Activated CD4-positive, alpha-beta memory T cell treated with anti-CD3 and anti-CD28 coated beads, Interleukin-2, amount 10 ng/mL, durations not matched to agents 7 days and 5 days (primary cell): Measurements from ENCODE around the gene TMEM126A. TPM values are rescaled to one million over a fixed set of nuclear protein-coding genes. Genes with fewer than 3 reads are reported as not detected.
"Not testable (repeated sequence)": the region's sequence is repeated elsewhere in the genome, so short reads cannot be mapped to it uniquely, and the experiment has no call there.

Experiments
- CTCF ChIA-PET: fragments of 350-600 bp; sonication (Branson Sonifier 250); formaldehyde crosslinking; loops from one replicate; lab custom pipeline; 2021; ENCODE audit warnings: antibody characterized with exemption, inconsistent platforms; lab: Charles Lee
- POLR2A ChIA-PET: fragments of 350-600 bp; sonication (Branson Sonifier 250); formaldehyde crosslinking; loops from one replicate; lab custom pipeline; 2021; ENCODE audit warnings: antibody characterized with exemption; lab: Charles Lee
- DNase-seq: peaks from one replicate; pipeline ENCODE4 v3.0.0-alpha.2; 2020
- H3K27ac Mint-ChIP-seq: one replicate; pipeline ENCODE4 v1.8.0; 2021; ENCODE audit warnings: mild to moderate bottlenecking, mixed read lengths
- H3K27me3 Mint-ChIP-seq: one replicate; pipeline ENCODE4 v1.8.0; 2021; ENCODE audit warnings: mixed read lengths
- H3K36me3 Mint-ChIP-seq: one replicate; pipeline ENCODE4 v1.8.0; 2021; ENCODE audit warnings: low read depth, mixed read lengths
- H3K4me1 Mint-ChIP-seq: one replicate; pipeline ENCODE4 v1.8.0; 2021; ENCODE audit warnings: mixed read lengths
- H3K4me3 Mint-ChIP-seq: one replicate; pipeline ENCODE4 v1.8.0; 2021; ENCODE audit warnings: mild to moderate bottlenecking, mixed read lengths
- H3K9me3 Mint-ChIP-seq: one replicate; pipeline ENCODE4 v1.8.0; 2021; ENCODE audit warnings: mixed read lengths
- total RNA-seq, 2 experiments: library from RNA; stranded (reverse); gene quantifications; one replicate each; pipeline ENCODE4 v1.2.3, GENCODE V29; 2021

Gene TMEM126A
- total RNA-seq: 10 to 100 TPM; 31.8 to 35.6 TPM

- ChIA-PET POLR2A (interaction anchor here (0.8 to 11.1 kb wide), 29 partner anchors 9 to 655 kb away, joined by 3 to 220 read pairs (median 4); partner anchors contain the start of genes CCDC83, CREBZF, DLG2 and EED), CTCF (interaction anchor here (0.6 to 3.3 kb wide), 11 partner anchors 9 to 207 kb away, joined by 3 to 16 read pairs (median 6); partner anchors contain the start of genes CCDC83, DLG2 and TMEM126B)
- Mint-ChIP-seq H3K4me3 (peak within 1 kb of the TSS; percentile 92), H3K27me3 (peaks cover 16% of the 10 kb centered on the region), H3K27ac (peak within 1 kb of the TSS; percentile 91), H3K9me3 (no peaks in the 10 kb centered on the region), H3K4me1 (peaks cover 36% of the 10 kb centered on the region), H3K36me3 (peaks cover 18% of the 10 kb centered on the region)
- DNase-seq: peak; percentile 93
Measured at GRCh38 chr11:85647604-85648299, at the start of gene TMEM126A. Gene TMEM126A, plus strand, starts transcription at chr11:85647967. Its CDS starts 2,289 bp downstream, at chr11:85650256.

- H3K9me3 Mint-ChIP-seq: no peaks in the 10 kb centered on the region
- no peak overlapping the region for H3K27ac Mint-ChIP-seq
- POLR2A ChIA-PET: no interaction called here
- no peaks in the 10 kb centered on the region for H3K36me3 Mint-ChIP-seq
- CTCF ChIA-PET: no interaction called here
- H3K27me3 Mint-ChIP-seq: peaks cover 6% of the 10 kb centered on the region
- H3K4me3 Mint-ChIP-seq: no peak overlapping the region
- DNase-seq: no peak
- H3K4me1 Mint-ChIP-seq: no peaks in the 10 kb centered on the region
Measured at GRCh38 chr11:85599083-85599482, 48.7 kb upstream of the TMEM126A start.

GRCh38 chr11:85602526-85603213 lies 45.1 kb upstream of the TMEM126A start:
- POLR2A ChIA-PET: no interaction called here
- H3K27ac Mint-ChIP-seq: no peak overlapping the region
- peaks cover 9% of the 10 kb centered on the region for H3K27me3 Mint-ChIP-seq
- CTCF ChIA-PET: no interaction called here
- no peak overlapping the region for H3K4me3 Mint-ChIP-seq
- peaks cover 3% of the 10 kb centered on the region for H3K9me3 Mint-ChIP-seq
- DNase-seq: no peak
- no peaks in the 10 kb centered on the region for H3K4me1 Mint-ChIP-seq
- no peaks in the 10 kb centered on the region for H3K36me3 Mint-ChIP-seq

- H3K27ac Mint-ChIP-seq: no peak overlapping the region
- peaks cover 3% of the 10 kb centered on the region for H3K9me3 Mint-ChIP-seq
- CTCF ChIA-PET: no interaction called here
- H3K4me1 Mint-ChIP-seq: no peaks in the 10 kb centered on the region
- no peaks in the 10 kb centered on the region for H3K36me3 Mint-ChIP-seq
- no peak for DNase-seq
- no peak overlapping the region for H3K4me3 Mint-ChIP-seq
- POLR2A ChIA-PET: no interaction called here
- peaks cover 9% of the 10 kb centered on the region for H3K27me3 Mint-ChIP-seq
Measured at GRCh38 chr11:85603220-85603619, 44.5 kb upstream of the TMEM126A start.

GRCh38 chr11:85606237-85606636 lies 41.5 kb upstream of the TMEM126A start:
- H3K36me3 Mint-ChIP-seq, H3K27ac Mint-ChIP-seq, H3K4me1 Mint-ChIP-seq, H3K4me3 Mint-ChIP-seq, CTCF ChIA-PET, DNase-seq, POLR2A ChIA-PET, H3K9me3 Mint-ChIP-seq, H3K27me3 Mint-ChIP-seq: not testable (repeated sequence)

- DNase-seq, POLR2A ChIA-PET, H3K36me3 Mint-ChIP-seq, H3K4me3 Mint-ChIP-seq, H3K27me3 Mint-ChIP-seq, H3K9me3 Mint-ChIP-seq, H3K4me1 Mint-ChIP-seq, H3K27ac Mint-ChIP-seq: not testable (repeated sequence)
- CTCF ChIA-PET: interaction anchor here (0.7 kb wide), 1 partner anchor 258 kb away, joined by 3 read pairs; no protein-coding TSS in a partner anchor
Measured at GRCh38 chr11:85608621-85609020, 39.1 kb upstream of the TMEM126A start.

- POLR2A ChIA-PET, H3K4me1 Mint-ChIP-seq, H3K4me3 Mint-ChIP-seq, H3K27me3 Mint-ChIP-seq, H3K36me3 Mint-ChIP-seq, H3K9me3 Mint-ChIP-seq, CTCF ChIA-PET, DNase-seq, H3K27ac Mint-ChIP-seq: not testable (repeated sequence)
Measured at GRCh38 chr11:85609286-85609685, 38.5 kb upstream of the TMEM126A start.

- H3K9me3 Mint-ChIP-seq, POLR2A ChIA-PET, H3K4me3 Mint-ChIP-seq, H3K27ac Mint-ChIP-seq, H3K36me3 Mint-ChIP-seq, CTCF ChIA-PET, H3K4me1 Mint-ChIP-seq, H3K27me3 Mint-ChIP-seq, DNase-seq: not testable (repeated sequence)
Measured at GRCh38 chr11:85611643-85612042, 36.1 kb upstream of the TMEM126A start.

- CTCF ChIA-PET: interaction anchor here (1.5 kb wide), 1 partner anchor 155 kb away, joined by 3 read pairs; no protein-coding TSS in a partner anchor
- Mint-ChIP-seq H3K36me3 (no peaks in the 10 kb centered on the region), H3K9me3 (no peaks in the 10 kb centered on the region), H3K4me3 (no peak overlapping the region), H3K27ac (no peak overlapping the region), H3K27me3 (no peaks in the 10 kb centered on the region), H3K4me1 (peaks cover 8% of the 10 kb centered on the region)
- POLR2A ChIA-PET: interaction anchor here (1.1 kb wide), 1 partner anchor 9 kb away, joined by 3 read pairs; the partner anchor contains the start of gene TMEM126B
- no peak for DNase-seq
Measured at GRCh38 chr11:85619499-85619898, 28.3 kb upstream of the TMEM126A start.

GRCh38 chr11:85620256-85620655 lies 27.5 kb upstream of the TMEM126A start:
- peaks cover 10% of the 10 kb centered on the region for H3K4me1 Mint-ChIP-seq
- H3K9me3 Mint-ChIP-seq: no peaks in the 10 kb centered on the region
- CTCF ChIA-PET: interaction anchor here (1.5 kb wide), 1 partner anchor 154 kb away, joined by 3 read pairs; no protein-coding TSS in a partner anchor
- DNase-seq: no peak
- H3K4me3 Mint-ChIP-seq: no peak overlapping the region
- no peaks in the 10 kb centered on the region for H3K36me3 Mint-ChIP-seq
- H3K27me3 Mint-ChIP-seq: no peaks in the 10 kb centered on the region
- POLR2A ChIA-PET: interaction anchor here (1.1 to 1.3 kb wide), 2 partner anchors 8 to 28 kb away, joined by 3 to 4 read pairs; partner anchors contain the start of genes TMEM126A and TMEM126B
- H3K27ac Mint-ChIP-seq: no peak overlapping the region

- H3K27me3 Mint-ChIP-seq: peaks cover 2% of the 10 kb centered on the region
- CTCF ChIA-PET: interaction anchor here (1.3 to 2.9 kb wide), 2 partner anchors 22 to 228 kb away, joined by 5 to 12 read pairs; partner anchors contain the start of genes CCDC83 and TMEM126A
- DNase-seq: no peak
- H3K36me3 Mint-ChIP-seq: peaks cover 9% of the 10 kb centered on the region
- H3K27ac Mint-ChIP-seq: no peak overlapping the region
- no peak overlapping the region for H3K4me3 Mint-ChIP-seq
- POLR2A ChIA-PET: interaction anchor here (1.0 to 5.9 kb wide), 3 partner anchors 11 to 38 kb away, joined by 4 to 88 read pairs (median 45); partner anchors contain the start of genes CREBZF and TMEM126A
- H3K4me1 Mint-ChIP-seq: peaks cover 42% of the 10 kb centered on the region
- H3K9me3 Mint-ChIP-seq: no peaks in the 10 kb centered on the region
Measured at GRCh38 chr11:85626496-85626895, 21.3 kb upstream of the TMEM126A start.

GRCh38 chr11:85627332-85627997 lies 20.3 kb upstream of the TMEM126A start, which contains the start of gene DLG2:
Gene DLG2, minus strand, starts transcription at chr11:85627344.
- Mint-ChIP-seq H3K36me3 (peaks cover 15% of the 10 kb centered on the region), H3K4me3 (peak within 1 kb of the TSS; percentile 94), H3K27ac (peak within 1 kb of the TSS; percentile 88), H3K4me1 (peaks cover 42% of the 10 kb centered on the region), H3K27me3 (peaks cover 2% of the 10 kb centered on the region), H3K9me3 (no peaks in the 10 kb centered on the region)
- ChIA-PET POLR2A (interaction anchor here (0.8 to 5.9 kb wide), 17 partner anchors 8 to 619 kb away, joined by 3 to 88 read pairs (median 4); partner anchors contain the start of genes CCDC83, CREBZF and TMEM126A), CTCF (interaction anchor here (0.9 to 2.9 kb wide), 7 partner anchors 10 to 566 kb away, joined by 3 to 12 read pairs (median 4); partner anchors contain the start of genes CCDC83 and TMEM126A)
- DNase-seq: no peak
